ENCODE results near the gene IQSEC1. TPM values are rescaled to one million over a fixed set of nuclear protein-coding genes. Genes with fewer than 3 reads are reported as not detected.

IQSEC1 gene
- total and polyA plus RNA-seq, 10 of the 15 experiments (the other 5 are each of a cell fraction or from before 2014, with no cell fraction given) = 0.92 to 55.2 (median 8.5) TPM

DNA sequence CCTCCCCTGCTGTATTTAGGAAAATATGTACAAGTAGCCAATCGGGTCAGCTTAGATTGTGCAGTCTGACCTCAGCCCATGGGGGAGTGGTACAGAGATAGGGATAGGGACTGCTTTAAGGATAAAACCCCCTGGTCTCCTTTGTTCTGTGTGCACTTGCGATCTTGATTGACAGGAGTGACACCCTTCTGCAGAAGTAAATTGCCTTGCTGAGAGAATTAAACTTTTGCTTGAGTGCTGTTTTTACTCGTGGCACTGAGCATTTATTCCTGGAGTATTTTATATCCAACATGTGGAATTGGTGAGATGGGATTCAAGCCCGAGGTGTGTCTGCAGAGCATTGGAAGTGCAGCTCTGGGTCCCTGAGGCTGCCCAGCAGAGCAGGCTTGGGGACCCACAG, 208.0 kb downstream of the IQSEC1 start:
- 26% methylated on average over 4 of the region's 4 CpGs for WGBS (ENCODE audit: insufficient coverage, insufficient replicate concordance, low lambda C conversion rate, missing lambda C conversion rate)
- SMC1A ChIA-PET (ENCODE audit: uncharacterized antibody, unreplicated experiment) = interaction anchor here (6.7 kb wide), 1 partner anchor 23 kb away, joined by 103 read pairs; no protein-coding TSS in a partner anchor

More for the DNA sequence above, 208.0 kb downstream of the IQSEC1 start:
- Histone ChIP-seq H3K36me3 (ENCODE audit: control insufficient read depth in 2 of 2, insufficient read depth in 2 of 2, low read length in 1 of 2) (no peaks in the 10 kb centered on the region), H3K79me2 (ENCODE audit: control insufficient read depth, insufficient read depth, low read length) (no peaks in the 10 kb centered on the region), H3K4me3 (no peak overlapping the region), H3K9me3 (replicated peaks; ENCODE audit: control insufficient read depth, insufficient read depth, low read length) (no peaks in the 10 kb centered on the region; the same call in 2 of the 3 replicates), H3K4me2 (ENCODE audit: control insufficient read depth, insufficient read depth) (no peak overlapping the region), H3K27me3 (replicated peaks in 1 of 2; ENCODE audit: control insufficient read depth in 2 of 2, insufficient read depth in 2 of 2, low read length in 1 of 2) (no peaks in the 10 kb centered on the region; a peak in 2 of 4 replicates), H4K20me1 (ENCODE audit: control insufficient read depth, insufficient read depth) (no peaks in the 10 kb centered on the region), H3K27ac (ENCODE audit: control insufficient read depth, insufficient read depth) (no peak overlapping the region), H3K4me1 (ENCODE audit: control insufficient read depth, insufficient read depth, low read length) (peaks cover 15% of the 10 kb centered on the region), H2AFZ (ENCODE audit: control insufficient read depth, low read depth, low read length) (no peak overlapping the region), H3K9ac (ENCODE audit: control insufficient read depth, insufficient read depth, low read length) (no peak overlapping the region)
- in situ Hi-C loops (cut with MboI) = no loop called here
- no TSS peak for BruUV-seq (replicated peaks)
- RAD21 ChIA-PET (ENCODE audit: unreplicated experiment) = interaction anchor here (0.7 kb wide), 1 partner anchor 23 kb away, joined by 4 read pairs; no protein-coding TSS in a partner anchor
- DNase-seq (ENCODE audit: low read depth, low spot score) = no peak
- CTCF ChIA-PET = interaction anchor here (0.6 to 1.0 kb wide), 2 partner anchors 26 kb away, joined by 3 read pairs; no protein-coding TSS in a partner anchor
- POLR2A ChIA-PET = interaction anchor here (0.5 kb wide), 1 partner anchor 24 kb away, joined by 3 read pairs; no protein-coding TSS in a partner anchor
- FAIRE-seq = no peak
- intact Hi-C loops (cut with micrococcal nuclease; ENCODE audit: unreplicated experiment) = loop anchor here (10.0 kb wide), 1 partner anchor 120 kb away; no protein-coding TSS in a partner anchor
- no peak for ATAC-seq
- TF ChIP-seq SRF (IDR thresholded peaks at IDR 0.05; ENCODE audit: low read depth in 2 of 2, low read length in 2 of 2) (no peak), BCL3 (IDR thresholded peaks at IDR 0.05; ENCODE audit: borderline replicate concordance, insufficient read depth, low read depth, low read length, poor library complexity, severe bottlenecking) (no peak), ASH2L (IDR thresholded peaks at IDR 0.05; ENCODE audit: borderline replicate concordance, low read depth) (no peak)
- TF ChIP-seq, protein P1, sequence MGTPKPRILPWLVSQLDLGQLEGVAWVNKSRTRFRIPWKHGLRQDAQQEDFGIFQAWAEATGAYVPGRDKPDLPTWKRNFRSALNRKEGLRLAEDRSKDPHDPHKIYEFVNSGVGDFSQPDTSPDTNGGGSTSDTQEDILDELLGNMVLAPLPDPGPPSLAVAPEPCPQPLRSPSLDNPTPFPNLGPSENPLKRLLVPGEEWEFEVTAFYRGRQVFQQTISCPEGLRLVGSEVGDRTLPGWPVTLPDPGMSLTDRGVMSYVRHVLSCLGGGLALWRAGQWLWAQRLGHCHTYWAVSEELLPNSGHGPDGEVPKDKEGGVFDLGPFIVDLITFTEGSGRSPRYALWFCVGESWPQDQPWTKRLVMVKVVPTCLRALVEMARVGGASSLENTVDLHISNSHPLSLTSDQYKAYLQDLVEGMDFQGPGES (IDR thresholded peaks at IDR 0.05) = no peak

Data from GM12878 (cell line).